ENCODE results near the gene GGT6.
"Not testable (repeated sequence)": the region's sequence is repeated elsewhere in the genome, so short reads cannot be mapped to it uniquely, and the experiment has no call there.

GGT6 gene, protein sequence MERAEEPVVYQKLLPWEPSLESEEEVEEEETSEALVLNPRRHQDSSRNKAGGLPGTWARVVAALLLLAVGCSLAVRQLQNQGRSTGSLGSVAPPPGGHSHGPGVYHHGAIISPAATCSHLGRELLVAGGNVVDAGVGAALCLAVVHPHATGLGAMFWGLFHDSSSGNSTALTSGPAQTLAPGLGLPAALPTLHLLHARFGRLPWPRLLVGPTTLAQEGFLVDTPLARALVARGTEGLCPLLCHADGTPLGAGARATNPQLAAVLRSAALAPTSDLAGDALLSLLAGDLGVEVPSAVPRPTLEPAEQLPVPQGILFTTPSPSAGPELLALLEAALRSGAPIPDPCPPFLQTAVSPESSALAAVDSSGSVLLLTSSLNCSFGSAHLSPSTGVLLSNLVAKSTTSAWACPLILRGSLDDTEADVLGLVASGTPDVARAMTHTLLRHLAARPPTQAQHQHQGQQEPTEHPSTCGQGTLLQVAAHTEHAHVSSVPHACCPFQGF

DNA sequence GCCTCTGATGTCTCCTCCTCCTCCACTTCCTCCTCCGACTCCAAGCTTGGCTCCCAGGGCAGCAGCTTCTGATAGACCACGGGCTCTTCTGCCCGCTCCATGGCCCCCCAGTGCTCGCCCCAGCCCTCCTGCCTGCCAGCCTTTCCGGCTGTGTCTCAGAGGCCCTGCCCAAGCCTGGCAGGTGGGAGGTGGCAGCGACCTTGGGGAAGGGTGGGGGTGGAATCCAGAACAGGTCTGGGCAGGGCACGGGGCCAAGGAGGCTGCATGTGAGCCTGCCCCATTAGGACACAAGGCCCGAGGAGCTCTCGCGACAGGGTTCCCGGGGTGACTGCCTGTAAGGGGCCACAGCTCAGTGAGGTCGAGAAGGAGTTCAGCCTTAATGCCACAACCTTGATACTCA lies at the start of gene GGT6:
GGT6 (minus strand) TSS at position 157 of the 400 bp plus-strand sequence; CDS start at position 101, 56 bp downstream.
- DNase-seq: no peak

DNA sequence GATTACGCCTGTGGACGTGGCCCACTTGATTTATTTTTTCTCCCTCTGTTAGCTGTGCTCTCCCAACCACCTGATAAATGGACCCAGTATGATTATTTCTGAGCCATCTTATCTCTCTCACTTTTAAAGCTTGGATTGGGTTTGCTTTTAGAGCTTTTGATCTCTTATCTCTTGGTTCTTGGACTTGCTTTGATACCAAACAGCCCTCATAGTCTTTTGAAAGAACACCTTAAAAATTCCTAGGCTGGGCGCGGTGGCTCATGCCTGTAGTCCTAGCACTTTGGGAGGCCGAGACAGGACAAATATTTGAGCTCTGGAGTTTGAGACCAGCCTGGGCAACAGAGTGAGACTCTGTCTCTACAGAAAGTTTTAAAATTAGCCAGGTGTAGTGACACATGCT lies 49.8 kb upstream of the GGT6 start:
- DNase-seq: no peak

DNA sequence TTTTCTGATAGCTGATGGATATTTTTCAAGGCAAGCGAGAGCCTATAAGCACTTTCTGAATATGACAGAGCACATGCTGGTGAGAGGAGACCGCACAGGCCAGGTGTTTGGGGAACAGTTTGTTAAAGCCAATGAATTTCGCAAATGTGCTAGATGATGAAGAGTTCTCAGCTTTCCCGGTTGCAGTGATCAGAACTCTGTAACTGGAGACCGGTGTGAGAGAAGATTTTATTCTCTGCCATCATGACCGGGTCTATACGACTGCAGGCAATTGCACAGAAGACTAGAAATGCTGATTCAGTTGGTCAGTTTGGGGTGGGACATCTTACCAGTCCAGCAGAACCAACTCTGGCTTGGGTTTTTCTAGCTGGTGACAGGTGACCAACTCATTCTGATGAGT lies 49.4 kb upstream of the GGT6 start:
- no peak for DNase-seq

DNA sequence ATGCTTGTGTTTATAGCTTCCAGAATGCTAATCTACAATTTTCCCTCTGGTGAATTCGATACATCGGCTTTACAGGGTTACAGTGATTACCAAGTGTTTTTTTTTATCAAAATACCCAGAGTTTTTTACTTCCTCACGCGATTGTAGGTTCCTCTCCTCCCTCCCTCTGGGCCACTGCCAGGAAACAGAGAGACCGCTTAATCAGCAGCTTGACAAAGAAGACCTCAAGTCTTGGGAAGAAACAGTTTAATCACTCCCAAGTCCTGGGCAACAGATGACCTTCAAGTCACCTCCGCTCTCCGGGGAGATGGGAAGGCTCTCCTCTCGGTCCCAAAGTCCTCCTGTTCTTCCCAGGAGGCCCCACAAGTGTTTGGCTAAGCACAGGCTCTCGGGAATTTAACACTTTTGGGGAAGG lies 47.4 kb upstream of the GGT6 start:
- DNase-seq: no peak

DNA sequence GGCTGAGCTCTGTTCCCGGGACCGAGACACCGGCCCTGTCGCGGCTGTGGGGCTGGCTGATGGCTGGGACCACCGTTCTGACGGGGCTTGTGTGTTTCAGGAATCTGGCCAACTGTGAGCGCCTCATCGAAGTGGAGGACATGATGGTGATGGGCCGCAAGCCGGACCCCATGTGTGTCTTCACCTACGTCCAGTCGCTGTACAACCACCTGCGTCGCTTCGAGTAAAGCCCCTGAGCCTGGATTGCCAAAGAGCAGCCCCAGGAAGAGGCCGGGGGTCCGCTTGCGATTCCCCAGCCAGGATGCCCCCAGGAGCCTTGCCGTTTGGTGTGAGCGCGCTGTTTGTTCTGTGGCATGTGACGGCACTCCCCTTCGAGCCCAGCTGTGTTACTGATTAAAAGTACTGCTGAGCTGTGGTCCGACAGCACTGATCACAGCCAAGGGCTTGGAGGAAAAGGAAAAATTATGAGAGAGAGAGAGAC lies 46.9 kb upstream of the GGT6 start:
- DNase-seq: no peak

DNA sequence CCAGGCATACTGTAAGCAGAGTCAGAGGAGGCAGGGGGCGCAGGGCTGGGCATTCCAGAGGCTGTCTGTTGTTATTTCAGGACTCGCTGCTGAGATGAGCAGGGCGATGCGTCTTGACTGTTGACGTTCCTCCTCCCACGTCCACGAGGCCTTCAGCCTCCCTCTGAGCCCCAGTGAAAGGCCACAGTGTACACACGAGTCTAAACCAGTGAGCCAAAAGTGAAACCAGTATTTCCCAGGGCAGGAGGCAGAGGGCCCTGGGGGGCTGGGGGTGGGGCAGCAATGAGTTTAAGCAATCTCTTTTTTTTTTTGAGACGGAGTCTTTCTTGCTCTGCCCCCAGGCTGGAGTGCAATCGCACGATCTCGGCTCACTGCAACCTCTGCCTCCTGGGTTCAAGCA lies 45.4 kb upstream of the GGT6 start:
- DNase-seq: no peak

DNA sequence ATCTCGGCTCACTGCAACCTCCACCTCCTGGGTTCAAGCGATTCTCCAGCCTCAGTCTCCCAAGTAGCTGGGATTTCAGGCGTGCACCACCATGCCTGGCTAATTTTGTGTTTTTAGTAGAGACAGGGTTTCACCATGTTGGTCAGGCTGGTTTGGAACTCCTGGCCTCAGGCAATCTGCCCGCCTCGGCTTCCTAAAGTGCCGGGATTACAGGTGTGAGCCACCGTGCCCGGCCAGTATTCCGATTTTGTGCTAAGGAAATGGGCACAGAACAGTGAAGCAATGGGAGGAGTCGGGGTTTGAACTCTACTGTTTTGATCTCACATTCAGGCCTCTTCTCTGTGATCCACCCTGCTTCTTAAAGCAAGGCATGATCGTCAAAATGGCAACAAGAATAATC lies 44.4 kb upstream of the GGT6 start:
- not testable (repeated sequence) for DNase-seq

DNA sequence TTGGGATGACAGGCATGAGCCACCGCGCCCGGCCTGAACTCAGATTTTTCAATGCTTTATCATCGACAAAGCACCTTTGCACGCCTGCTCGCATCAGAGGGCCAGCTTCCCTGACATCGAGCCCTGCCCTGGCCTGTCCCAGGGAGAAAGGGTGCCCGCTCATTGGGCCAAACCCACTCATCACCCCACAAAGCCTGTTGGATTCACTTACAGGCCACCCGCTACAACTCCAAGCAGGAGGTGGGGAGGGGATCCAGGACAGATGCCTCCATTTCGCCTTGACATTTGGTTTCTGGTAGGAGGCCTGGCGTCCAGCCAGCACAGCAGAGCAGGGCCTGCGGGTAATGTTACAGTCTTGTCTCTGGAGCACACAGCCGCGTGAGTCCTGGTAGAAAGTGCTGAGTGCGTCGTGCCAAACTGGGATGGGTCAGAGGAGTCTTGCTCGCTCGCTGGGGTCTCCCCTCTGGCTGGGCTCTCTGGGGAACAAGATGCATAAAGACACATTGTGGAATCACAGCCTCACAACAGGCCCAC lies 43.8 kb upstream of the GGT6 start:
- DNase-seq: no peak

DNA sequence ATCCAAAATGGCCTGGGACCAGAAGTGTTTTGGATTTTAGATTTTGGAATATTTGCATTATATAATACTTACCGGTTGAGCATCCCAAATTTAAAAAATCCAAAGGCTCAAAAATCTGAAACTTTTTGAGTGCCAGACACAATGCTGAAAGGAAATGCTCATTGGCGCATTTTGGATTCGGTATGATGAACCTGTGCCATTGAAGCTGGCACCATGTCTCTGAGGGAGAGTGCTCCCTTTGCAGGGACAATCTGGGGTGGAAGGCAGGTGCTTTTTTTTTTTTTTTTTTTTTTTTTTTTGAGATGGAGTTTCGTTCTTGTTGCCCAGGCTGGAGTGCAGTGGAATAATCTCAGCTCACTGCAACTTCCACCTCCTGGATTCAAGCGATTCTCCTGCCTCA lies 41.7 kb upstream of the GGT6 start:
- no peak for DNase-seq

DNA sequence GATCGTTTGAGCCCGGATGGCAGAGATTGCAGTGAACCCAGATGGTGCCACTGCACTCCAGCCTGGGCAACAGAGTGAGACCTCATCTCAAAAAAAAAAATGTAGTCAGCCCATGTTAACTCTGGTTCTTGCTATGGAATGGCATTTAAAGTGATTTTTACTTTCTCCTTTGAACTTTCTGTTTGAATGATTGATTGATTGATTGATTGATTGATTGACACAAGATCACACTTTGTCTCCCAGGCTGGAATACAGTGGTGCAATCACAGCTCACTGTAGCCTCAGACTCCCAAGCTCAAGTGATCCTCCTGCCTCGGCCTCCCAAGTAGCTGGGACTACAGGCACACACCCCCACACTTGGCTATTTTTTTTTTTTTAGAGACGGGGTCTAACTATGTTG lies 40.9 kb upstream of the GGT6 start:
- DNase-seq: no peak

DNA sequence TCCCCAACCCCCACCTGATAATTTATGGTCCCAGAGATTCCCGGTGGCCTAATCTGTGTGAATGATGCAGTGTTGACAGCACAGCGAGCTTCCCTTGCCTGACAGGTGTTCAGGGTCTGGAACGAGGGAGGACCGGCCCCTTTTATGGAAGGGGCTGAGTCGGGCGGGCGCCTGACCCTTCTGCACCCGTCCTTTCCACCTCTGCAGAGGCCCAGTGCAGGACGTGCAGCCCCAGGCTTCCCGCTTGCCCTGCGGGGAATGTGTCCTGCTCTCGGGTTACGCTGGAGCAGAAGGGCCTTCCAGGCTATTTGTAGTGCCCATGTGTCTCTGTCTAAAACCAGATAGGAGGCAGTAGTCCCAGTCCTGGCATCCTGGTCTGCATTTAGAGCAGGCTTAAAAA lies 40.2 kb upstream of the GGT6 start:
- DNase-seq: no peak

DNA sequence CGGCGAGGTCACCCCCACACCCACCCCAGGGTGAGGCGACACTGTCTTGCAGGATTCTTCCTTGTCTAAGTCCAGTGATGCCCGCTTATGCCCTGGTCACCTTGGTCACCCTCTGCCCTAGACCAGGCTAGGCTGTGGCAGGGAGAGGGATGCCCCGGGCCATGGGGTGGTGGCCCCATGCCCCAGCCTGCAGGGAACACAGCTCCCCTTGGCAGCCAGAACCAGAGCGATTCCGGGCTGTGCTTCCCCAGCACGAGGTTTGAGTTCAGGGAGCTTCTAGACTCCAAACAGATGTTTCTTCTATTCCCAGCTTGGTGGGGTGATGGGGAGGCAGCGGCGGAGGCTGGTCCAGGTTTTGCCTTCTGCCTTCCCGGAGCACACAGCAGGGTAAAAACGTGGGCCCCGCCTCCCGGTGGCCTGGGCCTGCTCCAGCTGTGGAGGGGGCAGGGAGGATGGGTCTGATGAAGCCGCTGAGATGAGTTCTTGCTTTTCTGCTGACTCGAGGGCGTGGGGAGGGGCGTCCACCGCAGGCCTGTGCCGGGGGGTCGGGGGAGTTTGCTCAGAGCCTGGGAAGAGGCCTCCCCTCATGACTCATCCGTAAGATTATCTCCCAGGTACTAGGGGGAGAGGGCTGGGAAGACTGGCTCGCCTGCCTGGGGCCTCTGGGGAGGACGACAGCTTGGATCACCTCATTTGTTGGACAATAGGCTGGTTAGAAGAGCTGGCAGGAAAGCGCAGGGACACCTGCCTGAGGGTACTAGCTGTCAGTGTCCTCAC lies 39.3 kb upstream of the GGT6 start:
- DNase-seq: no peak

DNA sequence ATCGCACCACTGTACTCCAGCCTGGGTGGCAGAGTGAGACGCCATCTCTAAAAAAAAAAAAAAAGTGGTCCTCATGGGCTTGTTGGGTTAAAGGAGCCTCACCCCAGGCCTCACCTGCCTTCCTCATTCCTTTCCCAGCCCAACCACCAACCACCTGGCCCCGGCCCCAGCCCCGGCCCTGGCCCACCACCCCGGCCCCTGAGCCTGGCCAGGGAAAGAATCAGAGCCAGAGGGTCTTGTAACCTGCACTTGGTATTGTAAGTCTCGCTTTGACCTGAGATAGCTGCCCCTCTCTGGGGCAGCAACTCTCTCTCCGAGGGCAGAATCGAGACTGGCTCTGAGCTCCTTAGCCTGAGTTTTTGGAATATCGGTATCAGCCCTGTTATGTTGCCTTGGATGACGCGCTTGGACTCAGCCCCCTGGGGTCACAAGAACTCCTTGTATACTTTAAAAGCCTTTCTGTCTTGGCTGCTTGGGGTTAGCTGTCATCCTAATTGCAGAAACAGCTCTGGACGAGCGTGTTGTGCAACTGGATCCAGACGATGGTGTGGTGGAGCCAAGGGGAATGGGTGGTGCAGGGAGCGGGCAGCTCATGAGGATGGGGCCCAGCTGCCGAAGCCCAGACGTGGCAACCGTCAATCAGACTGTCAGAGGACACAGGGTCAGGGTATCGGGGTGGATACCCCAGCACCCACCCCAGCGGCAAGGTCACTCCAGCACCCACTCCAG lies 38.6 kb upstream of the GGT6 start:
- DNase-seq: no peak

DNA sequence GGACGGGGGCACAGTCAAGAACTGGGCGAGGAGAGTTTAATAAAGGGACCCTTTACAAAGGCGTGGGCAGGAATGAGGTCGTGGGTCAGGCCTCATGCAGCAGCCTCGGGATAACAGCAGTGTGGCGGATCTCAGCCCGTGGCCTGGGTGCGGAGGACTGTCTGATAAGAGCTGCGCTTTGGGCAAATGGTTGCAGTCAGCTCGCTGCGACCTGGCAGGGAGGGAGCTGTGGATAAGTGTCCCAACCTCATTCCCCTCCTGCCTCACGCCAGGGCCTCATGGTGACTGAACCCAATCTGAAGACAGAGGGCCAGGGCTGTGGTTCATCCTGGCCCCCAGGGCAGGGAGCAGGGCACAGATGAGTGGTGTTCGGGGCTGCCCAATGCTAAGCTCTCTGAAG lies 37.6 kb upstream of the GGT6 start:
- DNase-seq: no peak

DNA sequence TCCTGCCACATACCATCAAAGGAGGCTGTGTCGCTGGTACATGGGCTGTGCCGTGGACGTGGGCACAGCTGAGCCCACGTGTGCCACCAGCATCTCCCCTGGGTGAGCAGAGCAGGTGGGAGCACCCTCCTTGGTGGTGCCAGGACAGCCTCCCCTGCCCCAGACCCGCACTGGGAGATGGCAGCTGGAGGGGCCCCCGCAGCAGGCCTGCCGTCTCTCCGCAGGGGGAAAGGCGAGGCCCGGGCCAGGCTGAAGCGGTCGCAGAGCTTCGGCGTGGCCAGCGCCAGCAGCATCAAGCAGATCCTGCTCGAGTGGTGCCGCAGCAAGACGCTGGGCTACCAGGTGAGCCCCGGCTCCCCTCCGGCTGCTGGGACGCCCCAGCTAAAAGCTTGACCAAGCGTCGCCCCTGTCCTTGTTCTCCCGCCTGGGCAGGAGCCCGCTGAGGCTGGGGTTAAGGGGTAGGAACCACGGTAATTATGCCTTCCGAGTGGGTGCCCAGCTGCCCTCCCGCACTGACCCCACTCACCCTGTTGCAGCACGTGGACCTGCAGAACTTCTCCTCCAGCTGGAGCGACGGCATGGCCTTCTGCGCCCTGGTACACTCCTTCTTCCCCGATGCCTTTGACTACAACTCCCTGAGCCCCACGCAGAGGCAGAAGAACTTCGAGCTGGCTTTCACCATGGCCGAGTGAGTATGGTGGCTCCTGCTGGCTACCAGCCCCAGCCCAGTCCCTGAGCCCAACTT lies 36.4 kb upstream of the GGT6 start:
- DNase-seq: no peak

DNA sequence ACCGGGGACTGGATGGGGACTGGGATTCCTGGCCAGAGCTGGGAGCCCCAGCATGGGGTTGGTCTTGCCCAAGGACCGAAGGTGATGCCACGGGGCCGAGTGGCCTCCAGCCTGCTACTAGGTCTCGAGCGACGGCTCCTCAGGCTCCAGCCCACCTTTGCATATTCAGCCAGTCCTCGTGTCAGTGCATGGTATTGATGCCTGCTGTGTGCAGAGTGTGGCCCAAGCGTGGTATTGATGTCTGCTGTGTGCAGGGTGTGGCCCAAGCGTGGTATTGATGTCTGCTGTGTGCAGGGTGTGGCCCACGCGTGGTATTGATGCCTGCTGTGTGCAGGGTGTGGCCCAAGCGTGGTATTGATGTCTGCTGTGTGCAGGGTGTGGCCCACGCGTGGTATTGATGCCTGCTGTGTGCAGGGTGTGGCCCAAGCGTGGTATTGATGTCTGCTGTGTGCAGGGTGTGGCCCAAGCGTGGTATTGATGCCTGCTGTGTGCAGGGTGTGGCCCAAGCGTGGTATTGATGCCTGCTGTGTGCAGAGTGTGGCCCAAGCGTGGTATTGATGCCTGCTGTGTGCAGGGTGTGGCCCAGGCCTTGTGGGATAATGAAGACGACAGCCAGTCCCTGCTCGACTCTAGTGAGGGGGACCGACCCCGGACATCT lies 35.4 kb upstream of the GGT6 start:
- not testable (repeated sequence) for DNase-seq

DNA sequence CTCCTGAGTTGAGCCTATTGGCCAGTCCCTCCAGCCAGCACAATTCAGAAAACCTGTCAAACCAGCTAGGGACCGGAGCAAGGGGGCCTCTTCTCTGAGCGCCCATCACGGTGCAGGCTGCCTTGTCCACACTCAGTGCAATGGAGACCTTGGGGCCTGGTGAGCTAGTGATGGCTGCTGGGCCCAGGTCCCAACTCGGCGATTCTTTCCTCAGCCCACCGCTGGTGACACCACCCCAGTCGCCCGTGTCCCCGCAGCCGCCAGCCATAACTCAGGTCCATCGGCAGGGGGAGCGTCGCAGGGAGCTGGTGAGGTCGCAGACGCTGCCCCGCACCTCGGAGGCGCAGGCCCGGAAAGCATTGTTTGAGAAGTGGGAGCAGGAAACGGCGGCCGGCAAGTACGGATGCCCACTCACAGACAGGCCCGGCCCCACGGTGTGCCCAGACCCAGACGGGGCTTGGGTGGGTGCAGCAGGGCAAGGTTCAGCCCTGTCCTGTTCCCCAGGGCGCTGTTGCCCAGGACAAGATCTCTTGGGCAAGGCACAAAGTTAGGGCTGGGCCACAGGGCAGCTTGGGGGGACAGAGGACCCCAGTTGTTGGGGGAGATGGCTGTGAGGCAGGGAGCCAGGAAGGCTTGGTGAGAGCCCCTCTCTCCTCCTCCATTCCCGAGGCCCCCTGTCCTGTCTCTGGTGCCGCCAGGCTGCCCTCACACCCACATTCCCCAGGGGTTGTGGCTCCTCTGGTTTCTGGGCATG lies 34.7 kb upstream of the GGT6 start:
- peak; percentile 17 for DNase-seq

DNA sequence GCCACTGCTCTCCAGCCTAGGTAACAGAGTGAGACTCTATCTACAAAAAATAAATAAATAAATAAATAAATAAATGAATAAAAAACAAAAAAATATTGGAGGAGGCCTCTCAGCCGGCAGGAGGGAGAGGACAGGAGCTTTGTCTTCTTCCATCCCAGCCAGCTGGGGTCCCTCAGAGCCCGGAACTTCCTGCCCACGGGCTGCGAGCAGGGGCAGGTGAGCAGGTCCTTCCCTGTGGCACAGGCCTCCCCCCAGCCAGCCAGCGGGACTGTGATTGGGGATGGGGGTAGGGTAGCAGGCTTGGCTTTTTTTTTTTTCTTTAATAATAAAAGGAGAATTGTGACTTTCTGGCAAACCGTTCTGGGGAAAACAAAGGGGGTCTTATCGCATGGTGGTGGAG lies 34.0 kb upstream of the GGT6 start:
- no peak for DNase-seq

DNA sequence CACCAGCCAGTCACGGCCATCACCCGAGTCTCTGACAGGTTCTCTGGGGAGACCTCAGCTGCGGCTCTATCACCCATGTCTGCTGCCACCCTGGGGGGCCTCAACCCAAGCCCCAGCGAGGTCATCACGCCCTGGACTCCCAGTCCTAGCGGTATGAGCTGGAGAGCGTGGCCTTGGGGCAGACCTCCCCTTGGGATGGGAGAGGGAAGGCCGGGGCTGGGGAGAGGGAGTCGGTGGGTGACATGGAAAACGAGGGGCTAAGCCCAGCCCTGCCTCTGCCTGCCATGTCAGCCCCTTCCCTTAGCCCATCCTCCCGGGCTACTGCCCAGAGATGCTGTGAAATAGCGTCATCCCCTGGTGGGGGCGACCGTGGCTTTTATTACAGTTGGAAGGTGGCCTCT lies 32.6 kb upstream of the GGT6 start:
- no peak for DNase-seq

DNA sequence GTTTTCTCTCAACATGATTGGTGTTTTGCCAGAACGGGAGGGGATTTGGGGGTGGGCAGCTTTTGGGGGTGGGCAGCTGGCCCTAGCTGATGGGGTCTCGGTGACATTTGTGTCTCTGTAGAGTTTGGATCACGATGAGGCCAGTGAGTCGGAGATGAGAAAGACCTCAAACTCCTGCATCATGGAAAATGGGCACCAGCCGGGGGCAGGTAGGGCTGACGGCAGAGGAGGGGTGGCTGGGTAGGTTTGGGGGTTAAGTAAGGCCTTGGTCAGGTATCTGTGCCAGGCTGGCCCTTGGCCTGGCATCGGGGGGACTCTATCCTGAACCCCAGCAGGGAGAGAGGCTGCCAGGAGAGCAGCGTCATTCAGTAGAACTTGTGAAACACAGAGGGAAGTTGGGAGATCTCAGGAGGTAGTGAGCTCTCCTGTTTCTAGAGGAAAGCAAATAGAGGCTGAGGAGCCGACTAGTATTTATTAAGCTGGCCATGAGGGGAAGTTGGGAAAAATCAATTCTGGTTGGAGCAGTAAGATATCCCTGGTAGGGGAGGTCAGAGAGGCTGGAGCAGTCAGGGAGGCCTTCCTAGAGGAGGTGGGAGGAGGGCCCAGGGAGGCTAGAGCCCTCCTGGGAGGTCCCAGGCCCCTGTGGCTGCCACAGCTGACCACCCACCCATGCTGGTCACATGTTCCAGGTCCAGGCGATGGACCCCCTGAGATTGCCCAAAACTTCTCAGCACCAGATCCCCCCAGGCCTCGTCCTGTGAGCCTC lies 32.0 kb upstream of the GGT6 start:
- DNase-seq: no peak
